ENCODE measurements around the gene STX8. TPM values are rescaled to one million over a fixed set of nuclear protein-coding genes. Genes with fewer than 3 reads are reported as not detected.
A peak's percentile ranks its signal among the peaks of the same experiment; 100 is the strongest.
"Not testable (repeated sequence)": the region's sequence is repeated elsewhere in the genome, so short reads cannot be mapped to it uniquely, and the experiment has no call there.

STX8 gene
- total RNA-seq, 1 experiment from 2014 or later, result 38.8 TPM

DNA sequence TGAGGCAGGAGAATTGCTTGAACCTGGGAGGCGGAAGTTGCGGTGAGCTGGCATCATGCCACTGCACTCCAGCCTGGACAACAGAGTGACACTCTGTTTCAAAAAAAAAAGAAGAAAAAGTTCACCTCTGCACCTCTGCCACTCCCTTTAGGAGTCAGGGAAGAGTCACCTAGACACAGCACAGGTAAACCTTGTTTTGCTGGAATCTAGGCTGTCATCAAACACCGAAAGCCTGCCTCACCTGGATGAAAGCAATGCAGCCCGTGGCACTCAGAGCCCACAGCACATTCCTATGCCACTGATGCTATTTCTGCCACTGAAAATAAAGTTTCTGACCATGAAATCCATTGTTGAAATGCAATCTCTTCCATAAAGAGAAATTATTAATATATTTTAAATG lies 23.0 kb upstream of the STX8 start:
- Histone ChIP-seq H4K20me1 (ENCODE audit: insufficient read depth) (no peaks in the 10 kb centered on the region), H3K36me3 (ENCODE audit: control insufficient read depth in 1 of 2, insufficient read depth in 2 of 2, low read length in 2 of 2) (no peaks in the 10 kb centered on the region; a peak in 1 of 4 replicates), H3K4me3 (replicated peaks in 1 of 2; ENCODE audit: low read depth in 1 of 2, low read length in 2 of 2) (no peak overlapping the region), H3K79me2 (ENCODE audit: insufficient read depth, low read length) (no peaks in the 10 kb centered on the region), H3K9me3 (ENCODE audit: control insufficient read depth in 1 of 2, insufficient read depth in 1 of 2, low read depth in 1 of 2, low read length in 2 of 2) (no peaks in the 10 kb centered on the region), H3K4me2 (ENCODE audit: low read length) (no peak overlapping the region), H3K9me2 (ENCODE audit: insufficient read depth) (no peaks in the 10 kb centered on the region), H3K27me3 (ENCODE audit: insufficient read depth, low read length) (no peaks in the 10 kb centered on the region), H3K27ac (ENCODE audit: low read depth, low read length) (no peak overlapping the region), H3K4me1 (ENCODE audit: control insufficient read depth in 1 of 2, insufficient read depth in 2 of 2, low read length in 2 of 2) (no peaks in the 10 kb centered on the region), H2AFZ (ENCODE audit: low read depth, low read length, poor library complexity, severe bottlenecking) (no peak overlapping the region), H3K9ac (ENCODE audit: low read length) (no peak overlapping the region)
- ChIA-PET POLR2A (no interaction called here), RAD21 (ENCODE audit: low non-redundant PET in 1 of 2, low total read pairs in 2 of 2, uncharacterized antibody in 2 of 2, unreplicated experiment in 2 of 2) (no interaction called here), CTCF (no interaction called here)
- DNase-seq (ENCODE audit: low read depth, low spot score) (no peak), ATAC-seq (0 out of 2 replicates have a peak, but pooled peaks have one; percentile 34)
- no peak for TF ChIP-seq SRF (IDR thresholded peaks at IDR 0.05; ENCODE audit: low read depth)
- no peak for TF ChIP-seq CBX3 (IDR thresholded peaks at IDR 0.05; ENCODE audit: low read depth)
- no peak for TF ChIP-seq EZH2 (IDR thresholded peaks at IDR 0.05)
- no peak for TF ChIP-seq MAX (IDR thresholded peaks at IDR 0.05)
- TF ChIP-seq, protein P1, sequence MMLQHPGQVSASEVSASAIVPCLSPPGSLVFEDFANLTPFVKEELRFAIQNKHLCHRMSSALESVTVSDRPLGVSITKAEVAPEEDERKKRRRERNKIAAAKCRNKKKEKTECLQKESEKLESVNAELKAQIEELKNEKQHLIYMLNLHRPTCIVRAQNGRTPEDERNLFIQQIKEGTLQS (IDR thresholded peaks at IDR 0.05), result no peak
- TF ChIP-seq JUND (IDR thresholded peaks at IDR 0.05), result no peak
- no peak for TF ChIP-seq YY1 (IDR thresholded peaks at IDR 0.05; ENCODE audit: extremely low read depth, insufficient replicate concordance, low read depth, low read length)
- TF ChIP-seq REST (IDR thresholded peaks at IDR 0.05; ENCODE audit: low read depth), result no peak
- TF ChIP-seq ELF1 (IDR thresholded peaks at IDR 0.05; ENCODE audit: borderline replicate concordance, low read depth), result no peak
- no peak for TF ChIP-seq EGR1 (IDR thresholded peaks at IDR 0.05; ENCODE audit: low read depth)
- TF ChIP-seq POLR2A (IDR thresholded peaks at IDR 0.05; ENCODE audit: borderline replicate concordance, extremely low read depth, insufficient read depth, insufficient read length), result no peak
- no peak for TF ChIP-seq ZNF274 (IDR thresholded peaks at IDR 0.05; ENCODE audit: low read depth, low read length)
- intact Hi-C loops (cut with micrococcal nuclease), result no loop called here
- BruUV-seq (replicated peaks), result no TSS peak

- H3K9me2 ChIP-seq (ENCODE audit: insufficient read depth); H2AFZ ChIP-seq (ENCODE audit: low read depth, low read length, poor library complexity, severe bottlenecking); H3K4me2 ChIP-seq (ENCODE audit: low read length); ATAC-seq; H3K9ac ChIP-seq (ENCODE audit: low read length); H3K36me3 ChIP-seq (ENCODE audit: control insufficient read depth in 1 of 2, insufficient read depth in 2 of 2, low read length in 2 of 2); DNase-seq (ENCODE audit: low read depth, low spot score); H4K20me1 ChIP-seq (ENCODE audit: insufficient read depth); H3K4me3 ChIP-seq (replicated peaks in 1 of 2; ENCODE audit: low read depth in 1 of 2, low read length in 2 of 2); BruUV-seq (replicated peaks); H3K27me3 ChIP-seq (ENCODE audit: insufficient read depth, low read length); RAD21 ChIA-PET (ENCODE audit: low non-redundant PET in 1 of 2, low total read pairs in 2 of 2, uncharacterized antibody in 2 of 2, unreplicated experiment in 2 of 2); POLR2A ChIA-PET; H3K4me1 ChIP-seq (ENCODE audit: control insufficient read depth in 1 of 2, insufficient read depth in 2 of 2, low read length in 2 of 2); H3K27ac ChIP-seq (ENCODE audit: low read depth, low read length); H3K79me2 ChIP-seq (ENCODE audit: insufficient read depth, low read length); CTCF ChIA-PET; H3K9me3 ChIP-seq (ENCODE audit: control insufficient read depth in 1 of 2, insufficient read depth in 1 of 2, low read depth in 1 of 2, low read length in 2 of 2); intact Hi-C loops (cut with micrococcal nuclease): not testable (repeated sequence)
Measured at GRCh38 chr17:9597638-9598037, 22.0 kb upstream of the STX8 start.
